SK-N-SH treated with all-trans-retinoic acid at 6 μM for 48 hours (cell line): Measurements from ENCODE around the gene IL17C.

Experiments
- ATAC-seq: fragments of 200-7000 bp; cut with Tn5 transposase; 3 replicates; pipeline ENCODE4 v1.9.1; 2020; ENCODE audit warnings: mild to moderate bottlenecking, moderate library complexity
- ARNTL ChIP-seq: fragments of 450-650 bp; formaldehyde crosslinking; IDR thresholded peaks from 2 replicates; pipeline ENCODE4 v1.5.0; 2020; ENCODE audit warnings: low read depth, mild to moderate bottlenecking, moderate library complexity, borderline replicate concordance
- BACH2 ChIP-seq: fragments of 250-450 bp; sonication (Bioruptor Pico); IDR thresholded peaks from 2 replicates; pipeline ENCODE4 v1.9.0; 2021; ENCODE audit warnings: mild to moderate bottlenecking, borderline replicate concordance
- CREB5 ChIP-seq: fragments of 250-450 bp; sonication (Bioruptor Pico); IDR thresholded peaks from 2 replicates; pipeline ENCODE4 v1.5.1; 2020; ENCODE audit warnings: low read depth, mild to moderate bottlenecking, moderate library complexity
- CSDC2 ChIP-seq: fragments of 250-450 bp; sonication (Bioruptor Pico); IDR thresholded peaks from 2 replicates; pipeline ENCODE4 v1.5.0; 2020; ENCODE audit warnings: mild to moderate bottlenecking, moderate library complexity
- CSRNP3 ChIP-seq: fragments of 250-450 bp; sonication (Bioruptor Pico); IDR thresholded peaks from 2 replicates; pipeline ENCODE4 v1.5.1; 2021; ENCODE audit warnings: mild to moderate bottlenecking, moderate library complexity
- ESRRG ChIP-seq: fragments of 250-450 bp; sonication (Bioruptor Pico); IDR thresholded peaks from 2 replicates; pipeline ENCODE4 v1.6.1; 2021; ENCODE audit warnings: mild to moderate bottlenecking
- GLIS3 ChIP-seq: fragments of 250-450 bp; sonication (Bioruptor Pico); IDR thresholded peaks from 2 replicates; pipeline ENCODE4 v1.5.0; 2020; ENCODE audit warnings: mild to moderate bottlenecking, moderate library complexity
- ISL1 ChIP-seq: fragments of 250-450 bp; sonication (Bioruptor Pico); IDR thresholded peaks from 2 replicates; pipeline ENCODE4 v2.1.2; 2022; ENCODE audit warnings: mild to moderate bottlenecking, moderate library complexity
- OSR1 ChIP-seq: fragments of 250-450 bp; sonication (Bioruptor Pico); IDR thresholded peaks from 2 replicates; pipeline ENCODE4 v1.8.0; 2022; ENCODE audit warnings: moderate library complexity, mild to moderate bottlenecking, inconsistent platforms
- PATZ1 ChIP-seq: fragments of 250-450 bp; sonication (Bioruptor Pico); IDR thresholded peaks from 2 replicates; pipeline ENCODE4 v1.8.0; 2020; ENCODE audit warnings: mild to moderate bottlenecking, moderate library complexity, borderline replicate concordance
- PPARA ChIP-seq: fragments of 250-450 bp; sonication (Bioruptor Pico); IDR thresholded peaks from 2 replicates; pipeline ENCODE4 v1.5.0; 2020; ENCODE audit warnings: mild to moderate bottlenecking, borderline replicate concordance
- SNAI2 ChIP-seq: fragments of 250-450 bp; sonication (Bioruptor Pico); IDR thresholded peaks from 2 replicates; pipeline ENCODE4 v1.5.0; 2020; ENCODE audit warnings: mild to moderate bottlenecking, moderate library complexity
- TCF4 ChIP-seq: fragments of 250-450 bp; sonication (Bioruptor Pico); IDR thresholded peaks from 2 replicates; pipeline ENCODE4 v1.8.0; 2021; ENCODE audit warnings: mild to moderate bottlenecking, moderate library complexity, borderline replicate concordance
- TOX ChIP-seq: fragments of 250-450 bp; sonication (Bioruptor Pico); IDR thresholded peaks from 2 replicates; pipeline ENCODE4 v1.8.0; 2021; ENCODE audit warnings: mild to moderate bottlenecking, moderate library complexity, borderline replicate concordance
- TSHZ2 ChIP-seq: fragments of 250-450 bp; sonication (Bioruptor Pico); IDR thresholded peaks from 2 replicates; pipeline ENCODE4 v1.5.0; 2020; ENCODE audit warnings: mild to moderate bottlenecking, moderate library complexity
- ZC3H10 ChIP-seq: fragments of 250-450 bp; sonication (Bioruptor Pico); IDR thresholded peaks from 2 replicates; pipeline ENCODE4 v1.5.1; 2021; ENCODE audit warnings: mild to moderate bottlenecking, moderate library complexity
- ZFP30 ChIP-seq: fragments of 450-650 bp; formaldehyde crosslinking; IDR thresholded peaks from 2 replicates; pipeline ENCODE4 v1.5.0; 2022; ENCODE audit warnings: mild to moderate bottlenecking, moderate library complexity
- ZNF565 ChIP-seq: fragments of 450-650 bp; formaldehyde crosslinking; conservative IDR thresholded peaks from 2 replicates; pipeline ENCODE4 v1.5.0; 2020; ENCODE audit warnings: low read depth, mild to moderate bottlenecking, moderate library complexity
- ZNF8 ChIP-seq: fragments of 450-650 bp; formaldehyde crosslinking; IDR thresholded peaks from 2 replicates; pipeline ENCODE4 v1.5.0; 2020; ENCODE audit warnings: mild to moderate bottlenecking, moderate library complexity

Gene IL17C

GRCh38 chr16:88635671-88636319, 2.6 kb upstream of the IL17C start:
- TF ChIP-seq TOX (CRISPR knock-in tag) (no peak), ESRRG (CRISPR knock-in tag) (no peak), ZC3H10 (no peak)
- ATAC-seq, result no peak

GRCh38 chr16:88636488-88637265, 1.7 kb upstream of the IL17C start:
- no peak for ATAC-seq

GRCh38 chr16:88639231-88640038, 1.1 kb downstream of the IL17C start:
- TF ChIP-seq ZC3H10, result no peak
- TF ChIP-seq SNAI2, result no peak
- TF ChIP-seq, all 23 proteins: peak for 0
- ATAC-seq, result peak; percentile 80

More at GRCh38 chr16:88636488-88637265, 1.7 kb upstream of the IL17C start:
- TF ChIP-seq CREB5 (CRISPR knock-in tag), result no peak
- no peak for TF ChIP-seq CSRNP3 (CRISPR knock-in tag)
- TF ChIP-seq ZFP30 (CRISPR knock-in tag), result no peak
- no peak for TF ChIP-seq ZC3H10
- TF ChIP-seq BACH2, result no peak
- TF ChIP-seq ZNF8 (CRISPR knock-in tag), result no peak
- TF ChIP-seq GLIS3, result no peak

GRCh38 chr16:88640039-88640495, 1.7 kb downstream of the IL17C start:
- ATAC-seq, result peak; percentile 20
- no peak for TF ChIP-seq PATZ1 (CRISPR knock-in tag)
- TF ChIP-seq ARNTL (CRISPR knock-in tag), result no peak
- no peak for TF ChIP-seq ZFP30 (CRISPR knock-in tag)
- TF ChIP-seq CSRNP3 (CRISPR knock-in tag), result no peak
- no peak for TF ChIP-seq ZNF565 (CRISPR knock-in tag)
- TF ChIP-seq CSDC2 (CRISPR knock-in tag), result no peak
- no peak for TF ChIP-seq PPARA (CRISPR knock-in tag)
- TF ChIP-seq ESRRG (CRISPR knock-in tag), result no peak
- TF ChIP-seq TCF4 (CRISPR knock-in tag), result no peak

- TF ChIP-seq ZNF8 (CRISPR knock-in tag) (no peak), BACH2 (no peak), ZC3H10 (no peak), ISL1 (no peak), CSDC2 (CRISPR knock-in tag) (no peak), TSHZ2 (CRISPR knock-in tag) (no peak), TOX (CRISPR knock-in tag) (no peak), TCF4 (CRISPR knock-in tag) (no peak), OSR1 (CRISPR knock-in tag) (no peak)
- peak; percentile 10 for ATAC-seq
Measured at GRCh38 chr16:88640498-88641247, 2.3 kb downstream of the IL17C start.
